Measurements from ENCODE around the gene IFIT3.

- TF ChIP-seq, protein P1, sequence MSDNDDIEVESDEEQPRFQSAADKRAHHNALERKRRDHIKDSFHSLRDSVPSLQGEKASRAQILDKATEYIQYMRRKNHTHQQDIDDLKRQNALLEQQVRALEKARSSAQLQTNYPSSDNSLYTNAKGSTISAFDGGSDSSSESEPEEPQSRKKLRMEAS (IDR thresholded peaks at IDR 0.05; ENCODE audit: low read depth, low read length) = no peak
- TF ChIP-seq, protein P2, sequence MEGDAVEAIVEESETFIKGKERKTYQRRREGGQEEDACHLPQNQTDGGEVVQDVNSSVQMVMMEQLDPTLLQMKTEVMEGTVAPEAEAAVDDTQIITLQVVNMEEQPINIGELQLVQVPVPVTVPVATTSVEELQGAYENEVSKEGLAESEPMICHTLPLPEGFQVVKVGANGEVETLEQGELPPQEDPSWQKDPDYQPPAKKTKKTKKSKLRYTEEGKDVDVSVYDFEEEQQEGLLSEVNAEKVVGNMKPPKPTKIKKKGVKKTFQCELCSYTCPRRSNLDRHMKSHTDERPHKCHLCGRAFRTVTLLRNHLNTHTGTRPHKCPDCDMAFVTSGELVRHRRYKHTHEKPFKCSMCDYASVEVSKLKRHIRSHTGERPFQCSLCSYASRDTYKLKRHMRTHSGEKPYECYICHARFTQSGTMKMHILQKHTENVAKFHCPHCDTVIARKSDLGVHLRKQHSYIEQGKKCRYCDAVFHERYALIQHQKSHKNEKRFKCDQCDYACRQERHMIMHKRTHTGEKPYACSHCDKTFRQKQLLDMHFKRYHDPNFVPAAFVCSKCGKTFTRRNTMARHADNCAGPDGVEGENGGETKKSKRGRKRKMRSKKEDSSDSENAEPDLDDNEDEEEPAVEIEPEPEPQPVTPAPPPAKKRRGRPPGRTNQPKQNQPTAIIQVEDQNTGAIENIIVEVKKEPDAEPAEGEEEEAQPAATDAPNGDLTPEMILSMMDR (IDR thresholded peaks at IDR 0.05; ENCODE audit: low read depth, low read length) = no peak
Observed at GRCh38 chr10:89360157-89360556, 32.4 kb downstream of the IFIT3 start.
